HEK293T (cell line): ENCODE data around the gene CCDC138.
"Not testable (repeated sequence)": the region's sequence is repeated elsewhere in the genome, so short reads cannot be mapped to it uniquely, and the experiment has no call there.

Source experiments
- CTCF ChIA-PET: fragments of 350-600 bp; formaldehyde crosslinking; extraction: SDS; loops from one replicate; lab custom pipeline; 2021; ENCODE audit warnings: antibody characterized with exemption, inconsistent platforms; lab: Yijun Ruan, JAX
- POLR2A ChIA-PET: fragments of 350-600 bp; formaldehyde crosslinking; extraction: SDS; loops from one replicate; lab custom pipeline; 2020; ENCODE audit warnings: antibody characterized with exemption, inconsistent platforms; lab: Yijun Ruan, JAX
- DNase-seq: peaks from one replicate; pipeline ENCODE4 v3.0.0; 2012; ENCODE audit warnings: mixed read lengths; ENCODE audit errors: extremely low spot score
- ARNT ChIP-seq: fragments of 450-650 bp; IDR thresholded peaks from 2 replicates; pipeline ENCODE4 v1.6.1; 2017; ENCODE audit warnings: mild to moderate bottlenecking
- BHLHE40 ChIP-seq: fragments of 450-650 bp; IDR thresholded peaks from 2 replicates; pipeline ENCODE4 v1.6.1; 2016; ENCODE audit warnings: mild to moderate bottlenecking, moderate library complexity, borderline replicate concordance
- CTBP1 ChIP-seq: fragments of 450-650 bp; IDR thresholded peaks from 2 replicates; pipeline ENCODE4 v1.6.1; 2016; ENCODE audit warnings: borderline replicate concordance
- ELF4 ChIP-seq: fragments of 450-650 bp; IDR thresholded peaks from 2 replicates; pipeline ENCODE4 v1.6.1; 2017; ENCODE audit warnings: antibody characterized with exemption
- FOXA1 ChIP-seq: fragments of 450-650 bp; IDR thresholded peaks from 2 replicates; pipeline ENCODE4 v1.6.1; 2016; ENCODE audit warnings: mild to moderate bottlenecking
- FOXK2 ChIP-seq: fragments of 450-650 bp; IDR thresholded peaks from 2 replicates; pipeline ENCODE4 v1.6.1; 2016; ENCODE audit warnings: mild to moderate bottlenecking
- FOXM1 ChIP-seq: fragments of 450-650 bp; IDR thresholded peaks from 2 replicates; pipeline ENCODE4 v1.6.1; 2017; ENCODE audit warnings: mild to moderate bottlenecking, borderline replicate concordance
- HDGF ChIP-seq: fragments of 450-650 bp; IDR thresholded peaks from 2 replicates; pipeline ENCODE4 v1.6.1; 2017; ENCODE audit warnings: antibody characterized with exemption, borderline replicate concordance
- L3MBTL2 ChIP-seq: fragments of 450-650 bp; conservative IDR thresholded peaks from 2 replicates; pipeline ENCODE4 v1.6.1; 2016; ENCODE audit warnings: mild to moderate bottlenecking
- LEF1 ChIP-seq: fragments of 450-650 bp; IDR thresholded peaks from 2 replicates; pipeline ENCODE4 v1.6.1; 2017; ENCODE audit warnings: mild to moderate bottlenecking, borderline replicate concordance
- NFRKB ChIP-seq: fragments of 450-650 bp; IDR thresholded peaks from 2 replicates; pipeline ENCODE4 v1.6.1; 2016; ENCODE audit warnings: mild to moderate bottlenecking, moderate library complexity
- SP1 ChIP-seq: fragments of 450-650 bp; IDR thresholded peaks from 2 replicates; pipeline ENCODE4 v1.6.1; 2017
- SUZ12 ChIP-seq: fragments of 450-650 bp; IDR thresholded peaks from 2 replicates; pipeline ENCODE4 v1.6.1; 2016; ENCODE audit warnings: mild to moderate bottlenecking
- TARDBP ChIP-seq: fragments of 450-650 bp; IDR thresholded peaks from 2 replicates; pipeline ENCODE4 v1.6.1; 2016
- ZNF384 ChIP-seq: fragments of 450-650 bp; IDR thresholded peaks from 2 replicates; pipeline ENCODE4 v1.6.1; 2016
- TF ChIP-seq, protein P1 (sequence below): fragments of 450-650 bp; IDR thresholded peaks from 2 replicates; pipeline ENCODE4 v1.6.1; 2016

CCDC138 gene, protein sequence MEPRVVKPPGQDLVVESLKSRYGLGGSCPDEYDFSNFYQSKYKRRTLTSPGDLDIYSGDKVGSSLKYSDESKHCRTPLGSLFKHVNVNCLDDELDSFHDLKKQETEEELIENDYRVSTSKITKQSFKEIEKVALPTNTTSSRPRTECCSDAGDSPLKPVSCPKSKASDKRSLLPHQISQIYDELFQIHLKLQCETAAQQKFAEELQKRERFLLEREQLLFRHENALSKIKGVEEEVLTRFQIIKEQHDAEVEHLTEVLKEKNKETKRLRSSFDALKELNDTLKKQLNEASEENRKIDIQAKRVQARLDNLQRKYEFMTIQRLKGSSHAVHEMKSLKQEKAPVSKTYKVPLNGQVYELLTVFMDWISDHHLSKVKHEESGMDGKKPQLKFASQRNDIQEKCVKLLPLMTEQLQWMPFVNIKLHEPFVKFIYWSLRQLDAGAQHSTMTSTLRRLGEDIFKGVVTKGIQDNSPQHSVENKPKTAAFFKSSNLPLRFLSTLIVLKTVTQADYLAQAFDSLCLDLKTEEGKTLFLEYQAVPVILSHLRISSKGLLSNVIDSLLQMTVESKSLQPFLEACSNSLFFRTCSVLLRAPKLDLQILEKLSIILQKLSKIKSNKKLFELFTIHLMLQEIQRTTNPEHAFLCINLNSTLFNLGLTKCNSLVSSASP

DNA sequence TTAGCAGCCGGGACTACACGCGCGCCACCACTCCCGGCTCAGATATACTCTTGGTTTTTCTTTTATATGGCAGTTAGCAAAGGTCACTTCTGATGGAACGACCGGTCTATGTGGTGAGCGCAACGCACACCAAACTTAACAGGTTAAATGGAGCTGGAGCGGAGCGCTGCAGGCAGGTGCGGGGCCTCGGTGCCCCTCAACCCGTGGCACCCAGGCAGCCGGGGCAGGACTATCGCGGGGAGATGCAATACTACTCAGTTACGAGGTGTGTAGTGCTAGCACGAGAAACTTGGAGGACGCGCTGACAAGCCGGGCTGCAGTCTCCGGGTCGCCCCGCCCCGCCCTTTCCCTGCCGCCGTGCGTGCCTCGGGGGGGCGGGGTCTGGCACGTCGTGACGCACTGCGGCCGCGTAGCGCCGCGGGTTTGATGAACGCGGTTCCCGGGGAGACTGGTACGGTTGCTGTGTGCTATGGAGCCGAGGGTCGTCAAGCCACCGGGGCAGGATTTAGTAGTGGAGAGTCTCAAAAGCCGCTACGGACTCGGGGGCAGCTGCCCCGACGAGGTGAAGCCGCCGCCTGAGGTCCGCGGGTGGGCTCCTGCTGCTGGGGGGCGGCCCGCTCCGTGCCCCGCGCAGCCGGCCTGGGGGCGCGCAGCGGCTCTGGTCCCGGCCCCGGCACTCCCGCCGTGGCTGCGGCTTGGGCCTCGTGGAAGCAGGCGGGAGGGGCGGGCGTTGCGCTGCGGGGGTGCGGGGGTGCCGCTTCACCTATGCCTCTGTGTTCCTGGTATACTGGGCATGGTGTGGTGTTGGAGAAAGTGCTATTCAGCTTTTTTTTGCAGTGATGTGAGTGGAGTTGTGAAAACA is at the start of gene CCDC138:
Gene CCDC138, plus strand, starts transcription at position 418 of the 862 bp plus-strand sequence. Its CDS starts 52 bp downstream, at position 470.
- CTCF ChIA-PET: no interaction called here
- TF ChIP-seq NFRKB (no peak), FOXA1 (no peak), SP1 (no peak), ARNT (no peak), TARDBP (no peak), CTBP1 (no peak), LEF1 (no peak), FOXM1 (peak; percentile 36; the same call in 1 of the 2 replicates), L3MBTL2 (peak; percentile 76), FOXK2 (no peak), ZNF384 (no peak), ELF4 (no peak), SUZ12 (no peak), BHLHE40 (no peak), HDGF (no peak)
- TF ChIP-seq, protein P1, sequence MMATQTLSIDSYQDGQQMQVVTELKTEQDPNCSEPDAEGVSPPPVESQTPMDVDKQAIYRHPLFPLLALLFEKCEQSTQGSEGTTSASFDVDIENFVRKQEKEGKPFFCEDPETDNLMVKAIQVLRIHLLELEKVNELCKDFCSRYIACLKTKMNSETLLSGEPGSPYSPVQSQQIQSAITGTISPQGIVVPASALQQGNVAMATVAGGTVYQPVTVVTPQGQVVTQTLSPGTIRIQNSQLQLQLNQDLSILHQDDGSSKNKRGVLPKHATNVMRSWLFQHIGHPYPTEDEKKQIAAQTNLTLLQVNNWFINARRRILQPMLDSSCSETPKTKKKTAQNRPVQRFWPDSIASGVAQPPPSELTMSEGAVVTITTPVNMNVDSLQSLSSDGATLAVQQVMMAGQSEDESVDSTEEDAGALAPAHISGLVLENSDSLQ: peak; percentile 10; the same call in 1 of the 2 replicates

DNA sequence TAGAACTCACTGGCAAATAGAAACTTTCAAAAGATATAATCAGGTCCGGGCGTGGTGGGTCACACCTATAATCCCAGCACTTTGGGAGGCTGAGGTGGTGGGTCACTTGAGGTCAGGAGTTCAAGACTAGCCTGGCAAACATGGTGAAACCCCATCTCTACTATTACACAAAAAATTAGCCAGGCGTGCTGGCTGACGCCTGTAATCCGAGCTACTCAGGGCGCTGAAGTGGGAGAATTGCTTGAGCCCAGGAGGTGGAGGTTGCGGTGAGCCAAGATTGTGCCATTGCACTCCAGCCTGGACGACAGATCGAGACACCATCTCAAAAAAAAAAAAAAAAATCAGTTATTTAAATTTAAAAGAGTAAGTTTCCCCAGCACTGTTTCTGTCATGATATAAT is 28.6 kb upstream of the CCDC138 start:
- DNase-seq, CTCF ChIA-PET, POLR2A ChIA-PET: not testable (repeated sequence)

More for the DNA sequence above, at the start of gene CCDC138:
- POLR2A ChIA-PET: no interaction called here
- peak; percentile 92 for DNase-seq

DNA sequence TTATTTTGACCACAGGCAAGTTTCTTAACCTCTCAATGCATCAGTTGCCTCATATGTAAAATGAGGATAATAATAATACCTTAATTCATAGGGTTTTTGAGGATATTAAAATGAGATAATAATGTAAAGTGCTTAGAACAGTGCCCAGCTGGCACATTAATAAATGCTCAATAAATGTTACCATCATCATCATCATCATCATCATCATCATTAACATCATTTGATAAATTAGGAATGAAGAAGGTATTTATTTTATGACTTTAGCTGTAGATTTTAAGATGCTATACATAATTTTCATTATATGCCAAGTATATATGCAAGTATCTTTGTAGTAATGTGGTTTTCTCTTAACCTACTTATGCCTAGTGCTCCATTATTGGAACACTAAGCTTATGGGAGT is 24.0 kb upstream of the CCDC138 start:
- POLR2A ChIA-PET, CTCF ChIA-PET, DNase-seq: not testable (repeated sequence)

DNA sequence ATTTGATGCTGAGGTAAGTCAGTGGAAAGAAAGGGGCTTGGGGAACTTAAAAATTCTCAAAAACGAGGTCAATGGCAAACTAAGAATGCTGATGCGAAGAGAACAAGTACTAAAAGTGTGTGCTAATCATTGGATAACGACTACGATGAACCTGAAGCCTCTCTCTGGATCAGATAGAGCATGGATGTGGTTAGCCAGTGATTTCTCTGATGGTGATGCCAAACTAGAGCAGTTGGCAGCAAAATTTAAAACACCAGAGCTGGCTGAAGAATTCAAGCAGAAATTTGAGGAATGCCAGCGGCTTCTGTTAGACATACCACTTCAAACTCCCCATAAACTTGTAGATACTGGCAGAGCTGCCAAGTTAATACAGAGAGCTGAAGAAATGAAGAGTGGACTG is 19.9 kb upstream of the CCDC138 start:
- DNase-seq, POLR2A ChIA-PET, CTCF ChIA-PET: not testable (repeated sequence)

DNA sequence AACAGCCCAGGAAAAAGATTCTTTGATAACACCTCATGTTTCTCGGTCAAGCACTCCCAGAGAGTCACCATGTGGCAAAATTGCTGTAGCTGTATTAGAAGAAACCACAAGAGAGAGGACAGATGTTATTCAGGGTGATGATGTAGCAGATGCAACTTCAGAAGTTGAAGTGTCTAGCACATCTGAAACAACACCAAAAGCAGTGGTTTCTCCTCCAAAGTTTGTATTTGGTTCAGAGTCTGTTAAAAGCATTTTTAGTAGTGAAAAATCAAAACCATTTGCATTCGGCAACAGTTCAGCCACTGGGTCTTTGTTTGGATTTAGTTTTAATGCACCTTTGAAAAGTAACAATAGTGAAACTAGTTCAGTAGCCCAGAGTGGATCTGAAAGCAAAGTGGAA is 18.7 kb upstream of the CCDC138 start:
- POLR2A ChIA-PET, DNase-seq, CTCF ChIA-PET: not testable (repeated sequence)

DNA sequence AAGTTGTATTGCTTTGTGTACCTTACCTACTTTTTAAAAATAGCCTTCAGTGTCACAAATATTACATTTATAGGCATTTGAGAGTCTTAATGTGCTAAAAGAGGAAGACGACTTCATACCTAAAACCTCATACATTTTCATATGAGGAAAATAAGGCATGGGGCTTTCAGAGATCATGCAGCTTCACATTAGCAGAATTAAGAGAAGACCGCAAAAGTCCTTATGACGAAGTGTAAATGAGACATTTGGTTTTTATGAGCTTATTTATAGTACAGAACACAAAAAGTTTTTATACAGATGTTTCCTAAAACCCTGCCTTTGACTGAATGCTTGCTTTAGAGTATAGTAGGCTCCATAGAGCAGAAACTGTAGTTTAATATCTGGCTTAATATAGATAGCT is 10.1 kb upstream of the CCDC138 start:
- TF ChIP-seq LEF1 (no peak), ELF4 (no peak), FOXA1 (no peak), L3MBTL2 (no peak), FOXK2 (no peak), ARNT (no peak), SP1 (no peak), CTBP1 (no peak), TARDBP (no peak), FOXM1 (no peak), BHLHE40 (no peak), NFRKB (no peak)
- CTCF ChIA-PET: no interaction called here
- POLR2A ChIA-PET: no interaction called here
- DNase-seq: no peak

DNA sequence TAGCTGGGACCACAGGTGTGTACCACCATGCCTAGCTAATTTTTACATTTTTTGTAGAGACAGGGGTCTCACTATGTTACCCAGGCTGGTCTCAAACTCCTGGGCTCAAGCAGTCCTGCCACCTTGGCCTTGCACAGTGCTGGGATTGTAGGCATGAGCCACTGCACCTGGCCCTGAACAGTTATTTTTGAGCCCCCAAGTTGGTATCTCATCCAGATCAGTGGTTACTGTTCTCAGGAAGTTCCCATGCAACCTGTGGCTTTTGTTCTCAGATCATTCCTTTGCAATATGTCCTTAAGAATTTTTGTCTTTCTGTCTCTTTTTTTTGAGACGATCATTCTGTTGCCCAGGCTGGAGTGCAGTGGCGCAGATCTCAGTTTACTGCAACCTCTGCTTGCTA is 7.7 kb upstream of the CCDC138 start:
- TF ChIP-seq LEF1 (no peak), L3MBTL2 (no peak), BHLHE40 (no peak)
- TF ChIP-seq, protein P1: no peak
- ChIA-PET CTCF (no interaction called here), POLR2A (no interaction called here)
- DNase-seq: no peak

DNA sequence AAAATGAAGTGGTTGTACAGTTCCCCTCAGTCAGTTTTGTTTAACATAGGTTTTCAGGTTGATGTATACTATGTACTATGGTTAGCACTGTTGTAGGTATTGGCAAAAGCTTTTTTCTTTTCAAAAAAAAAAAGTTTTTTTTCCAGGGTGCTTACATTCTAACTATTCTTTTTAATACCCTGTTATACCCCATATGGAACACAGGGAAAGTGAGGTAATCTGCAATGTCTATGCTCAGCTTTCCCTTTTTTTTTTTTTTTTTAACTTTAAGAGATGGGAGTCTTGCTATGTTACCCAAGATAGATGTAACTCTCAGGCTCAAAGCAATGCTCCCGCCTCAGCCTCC is 590 bp upstream of the CCDC138 start:
- POLR2A ChIA-PET: no interaction called here
- DNase-seq: no peak

More for the DNA sequence above, 590 bp upstream of the CCDC138 start:
- CTCF ChIA-PET: no interaction called here
- no peak for TF ChIP-seq TARDBP
- TF ChIP-seq ZNF384: 0 out of 2 replicates have a peak, but pooled peaks have one; percentile 56
